ENCODE measurements around the gene DNAH17. TPM values are rescaled to one million over a fixed set of nuclear protein-coding genes. Genes with fewer than 3 reads are reported as not detected.

Gene DNAH17
- total RNA-seq, 1 donor from 2014 or later: 0.54 TPM

- H3K4me1 Mint-ChIP-seq (ENCODE audit: unreplicated experiment): peaks cover 36% of the 10 kb centered on the region
- no peak overlapping the region for H3K27ac Mint-ChIP-seq (ENCODE audit: unreplicated experiment)
- no peaks in the 10 kb centered on the region for H3K9me3 Mint-ChIP-seq (ENCODE audit: unreplicated experiment)
- H3K4me3 Mint-ChIP-seq (ENCODE audit: unreplicated experiment): no peak overlapping the region
- no peak for TF ChIP-seq CTCF (IDR thresholded peaks at IDR 0.05)
- H3K27me3 Mint-ChIP-seq (ENCODE audit: unreplicated experiment): no peaks in the 10 kb centered on the region
- no peak for DNase-seq (ENCODE audit: extremely low spot score, unreplicated experiment)
- H3K36me3 Mint-ChIP-seq (ENCODE audit: unreplicated experiment): peaks cover 17% of the 10 kb centered on the region
Observed at GRCh38 chr17:78427140-78427539, 150.1 kb downstream of the DNAH17 start.

GRCh38 chr17:78426293-78426879 lies 150.8 kb downstream of the DNAH17 start:
- Mint-ChIP-seq H3K27ac (ENCODE audit: unreplicated experiment) (no peak overlapping the region), H3K27me3 (ENCODE audit: unreplicated experiment) (no peaks in the 10 kb centered on the region), H3K36me3 (ENCODE audit: unreplicated experiment) (peaks cover 18% of the 10 kb centered on the region), H3K4me3 (ENCODE audit: unreplicated experiment) (no peak overlapping the region), H3K4me1 (ENCODE audit: unreplicated experiment) (peaks cover 42% of the 10 kb centered on the region), H3K9me3 (ENCODE audit: unreplicated experiment) (no peaks in the 10 kb centered on the region)
- TF ChIP-seq CTCF (IDR thresholded peaks at IDR 0.05): no peak
- DNase-seq (ENCODE audit: extremely low spot score, unreplicated experiment): no peak

GRCh38 chr17:78425429-78425828 lies 151.8 kb downstream of the DNAH17 start:
- Mint-ChIP-seq H3K4me3 (ENCODE audit: unreplicated experiment) (no peak overlapping the region), H3K27ac (ENCODE audit: unreplicated experiment) (no peak overlapping the region), H3K9me3 (ENCODE audit: unreplicated experiment) (no peaks in the 10 kb centered on the region), H3K36me3 (ENCODE audit: unreplicated experiment) (peaks cover 23% of the 10 kb centered on the region), H3K4me1 (ENCODE audit: unreplicated experiment) (peaks cover 48% of the 10 kb centered on the region), H3K27me3 (ENCODE audit: unreplicated experiment) (no peaks in the 10 kb centered on the region)
- DNase-seq (ENCODE audit: extremely low spot score, unreplicated experiment): no peak
- TF ChIP-seq CTCF (IDR thresholded peaks at IDR 0.05): no peak

- no peak overlapping the region for H3K27ac Mint-ChIP-seq (ENCODE audit: unreplicated experiment)
- no peak overlapping the region for H3K4me3 Mint-ChIP-seq (ENCODE audit: unreplicated experiment)
- TF ChIP-seq CTCF (IDR thresholded peaks at IDR 0.05): no peak
- no peaks in the 10 kb centered on the region for H3K27me3 Mint-ChIP-seq (ENCODE audit: unreplicated experiment)
- peaks cover 20% of the 10 kb centered on the region for H3K36me3 Mint-ChIP-seq (ENCODE audit: unreplicated experiment)
- DNase-seq (ENCODE audit: extremely low spot score, unreplicated experiment): no peak
- H3K9me3 Mint-ChIP-seq (ENCODE audit: unreplicated experiment): no peaks in the 10 kb centered on the region
- peaks cover 48% of the 10 kb centered on the region for H3K4me1 Mint-ChIP-seq (ENCODE audit: unreplicated experiment)
Observed at GRCh38 chr17:78423961-78424675, 153.1 kb downstream of the DNAH17 start.

- H3K36me3 Mint-ChIP-seq (ENCODE audit: unreplicated experiment): peaks cover 20% of the 10 kb centered on the region
- no peak overlapping the region for H3K4me3 Mint-ChIP-seq (ENCODE audit: unreplicated experiment)
- H3K27ac Mint-ChIP-seq (ENCODE audit: unreplicated experiment): no peak overlapping the region
Observed at GRCh38 chr17:78422872-78423588, 154.2 kb downstream of the DNAH17 start.

More at GRCh38 chr17:78422872-78423588, 154.2 kb downstream of the DNAH17 start:
- DNase-seq (ENCODE audit: extremely low spot score, unreplicated experiment): no peak
- H3K4me1 Mint-ChIP-seq (ENCODE audit: unreplicated experiment): peaks cover 45% of the 10 kb centered on the region
- H3K9me3 Mint-ChIP-seq (ENCODE audit: unreplicated experiment): no peaks in the 10 kb centered on the region
- no peak for TF ChIP-seq CTCF (IDR thresholded peaks at IDR 0.05)
- H3K27me3 Mint-ChIP-seq (ENCODE audit: unreplicated experiment): no peaks in the 10 kb centered on the region

All from osteocyte (in vitro differentiated cells).